Stimulated activated CD8-positive, alpha-beta memory T cell treated with anti-CD3 and anti-CD28 coated beads, Interleukin-7, amount 100 ng/mL, for 1 hour (primary cell): ENCODE measurements around the gene MYRF.

Experiments used
- DNase-seq, 2 donors: peaks; one replicate each; pipeline ENCODE4 v3.0.0-alpha.2; 2020; ENCODE audit warnings: low read depth in 2 of 2

Gene MYRF

GRCh38 chr11:61752117-61752924, at the start of gene MYRF:
Gene MYRF (plus strand): TSS chr11:61752636. CDS start chr11:61752745, 109 bp downstream.
- peak; percentile 4 to 28 for DNase-seq

- DNase-seq, result no peak
Observed at GRCh38 chr11:61702701-61703312, 49.6 kb upstream of the MYRF start.

- DNase-seq, result no peak
Observed at GRCh38 chr11:61704838-61705237, 47.6 kb upstream of the MYRF start.

- no peak for DNase-seq
Observed at GRCh38 chr11:61706452-61707400, 45.7 kb upstream of the MYRF start.

GRCh38 chr11:61707574-61707973, 44.9 kb upstream of the MYRF start:
- no peak for DNase-seq

- no peak for DNase-seq
Observed at GRCh38 chr11:61709110-61709509, 43.3 kb upstream of the MYRF start.

GRCh38 chr11:61709572-61709971, 42.9 kb upstream of the MYRF start:
- no peak for DNase-seq

GRCh38 chr11:61710019-61710418, 42.4 kb upstream of the MYRF start:
- no peak for DNase-seq

GRCh38 chr11:61711037-61711436, 41.4 kb upstream of the MYRF start:
- no peak for DNase-seq

- DNase-seq, result no peak
Observed at GRCh38 chr11:61711498-61711897, 40.9 kb upstream of the MYRF start.

- no peak for DNase-seq
Observed at GRCh38 chr11:61712314-61712713, 40.1 kb upstream of the MYRF start.

- no peak for DNase-seq
Observed at GRCh38 chr11:61712846-61713245, 39.6 kb upstream of the MYRF start.

GRCh38 chr11:61713464-61713863, 39.0 kb upstream of the MYRF start:
- DNase-seq, result no peak

GRCh38 chr11:61713906-61714305, 38.5 kb upstream of the MYRF start:
- DNase-seq, result no peak

GRCh38 chr11:61714316-61714715, 38.1 kb upstream of the MYRF start:
- DNase-seq, result no peak

GRCh38 chr11:61714916-61715315, 37.5 kb upstream of the MYRF start:
- no peak for DNase-seq

GRCh38 chr11:61715867-61716266, 36.6 kb upstream of the MYRF start:
- no peak for DNase-seq

GRCh38 chr11:61716478-61717285, 35.8 kb upstream of the MYRF start:
- no peak for DNase-seq

- DNase-seq, result no peak
Observed at GRCh38 chr11:61717286-61718033, 35.0 kb upstream of the MYRF start.

GRCh38 chr11:61718046-61718531, 34.3 kb upstream of the MYRF start:
- no peak for DNase-seq
